Common myeloid progenitor, CD34-positive (primary cell): ENCODE results near the gene MDM2.
"Not testable (repeated sequence)": the region's sequence is repeated elsewhere in the genome, so short reads cannot be mapped to it uniquely, and the experiment has no call there.

Source experiments
- CTCF ChIA-PET: fragments of 350-600 bp; sonication (Branson Sonifier 250); formaldehyde crosslinking; loops from one replicate; lab custom pipeline; 2021; ENCODE audit warnings: antibody characterized with exemption; lab: Charles Lee
- POLR2A ChIA-PET: fragments of 350-600 bp; sonication (Branson Sonifier 250); formaldehyde crosslinking; loops from one replicate; lab custom pipeline; 2021; ENCODE audit warnings: antibody characterized with exemption; lab: Charles Lee
- DNase-seq, 3 donors: peaks; one replicate each; pipeline versions ENCODE4 v3.0.0 to v3.0.0-alpha.2; 2013
- H3K27ac ChIP-seq, 2 experiments: 1 replicate in 1 of 2; 2 replicates in 1 of 2; pipeline ENCODE4 v1.7.0; 2013; ENCODE audit warnings: inconsistent platforms in 2 of 2, low read length in 2 of 2, mild to moderate bottlenecking in 2 of 2, low read depth in 1 of 2, moderate library complexity in 1 of 2; ENCODE audit not compliant: severe bottlenecking in 2 of 2, insufficient read depth in 1 of 2, poor library complexity in 1 of 2
- H3K27me3 ChIP-seq, 5 experiments: replicated peaks in 2 of 5; 1 replicate in 3 of 5; 2 replicates in 2 of 5; pipeline versions ENCODE4 v1.6.1 to v1.7.0; 2013; ENCODE audit warnings: low read length in 4 of 5, mild to moderate bottlenecking in 2 of 5, moderate library complexity in 2 of 5, inconsistent platforms in 1 of 5; ENCODE audit not compliant: insufficient read depth in 5 of 5, control insufficient read depth in 4 of 5
- H3K36me3 ChIP-seq, 4 experiments: 1 replicate in 2 of 4; 2 replicates in 2 of 4; pipeline versions ENCODE4 v1.6.1 to v1.7.0; 2013; ENCODE audit warnings: low read length in 3 of 4, control low read depth in 1 of 4, mild to moderate bottlenecking in 1 of 4; ENCODE audit not compliant: control insufficient read depth in 4 of 4, insufficient read depth in 4 of 4
- H3K4me1 ChIP-seq, 4 experiments: 1 replicate in 3 of 4; 2 replicates in 1 of 4; pipeline versions ENCODE4 v1.6.1 to v1.7.1; 2013; ENCODE audit warnings: low read length in 3 of 4, mild to moderate bottlenecking in 3 of 4, control low read depth in 1 of 4, inconsistent platforms in 1 of 4, moderate library complexity in 1 of 4; ENCODE audit not compliant: control insufficient read depth in 4 of 4, insufficient read depth in 4 of 4; ENCODE audit errors: control extremely low read depth in 1 of 4
- H3K4me3 ChIP-seq, 7 experiments: 1 replicate in 4 of 7; 2 replicates in 3 of 7; pipeline versions ENCODE4 v1.5.1 to v1.7.0; 2013; ENCODE audit warnings: mild to moderate bottlenecking in 7 of 7, low read length in 6 of 7, moderate library complexity in 6 of 7, inconsistent platforms in 2 of 7, low read depth in 2 of 7, control low read depth in 1 of 7; ENCODE audit not compliant: insufficient read depth in 4 of 7, control insufficient read depth in 1 of 7; ENCODE audit errors: extremely low read depth in 1 of 7
- H3K9me3 ChIP-seq, 5 experiments: 1 replicate in 4 of 5; 2 replicates in 1 of 5; pipeline versions ENCODE4 v1.6.1 to v1.7.1; 2013; ENCODE audit warnings: low read length in 4 of 5, mild to moderate bottlenecking in 2 of 5, inconsistent platforms in 1 of 5, low read depth in 1 of 5, moderate library complexity in 1 of 5; ENCODE audit not compliant: control insufficient read depth in 4 of 5, insufficient read depth in 2 of 5; ENCODE audit errors: control extremely low read depth in 1 of 5
- WGBS: methylation state at CpG from one replicate; pipeline ENCODE4 v1.1.5; 2013; ENCODE audit not compliant: insufficient coverage; 5-methylcytosine and 5-hydroxymethylcytosine counted together

Gene MDM2

GRCh38 chr12:68804657-68805591 lies 3.1 kb upstream of the MDM2 start:
- no peak for DNase-seq
- WGBS, result 99% methylated on average over 26 of the region's 32 CpGs
- Histone ChIP-seq H3K4me3 (no peak overlapping the region), H3K9me3 (no peaks in the 10 kb centered on the region), H3K27me3 (no peaks in the 10 kb centered on the region), H3K36me3 (peaks cover 0 to 5% (median 1%) of the 10 kb centered on the region in 4 experiments), H3K27ac (no peak overlapping the region), H3K4me1 (peaks cover 8 to 14% (median 11%) of the 10 kb centered on the region in 4 experiments)
- CTCF ChIA-PET, result no interaction called here
- POLR2A ChIA-PET, result no interaction called here

- 96% methylated on average over 5 of the region's 7 CpGs for WGBS
- POLR2A ChIA-PET, result no interaction called here
- CTCF ChIA-PET, result no interaction called here
Measured at GRCh38 chr12:68805592-68806120, 2.3 kb upstream of the MDM2 start.

GRCh38 chr12:68806488-68807237 lies 1.3 kb upstream of the MDM2 start:
- Histone ChIP-seq H3K27ac (peak overlapping the region in 1 of 2 experiments; percentile 93), H3K27me3 (no peaks in the 10 kb centered on the region), H3K4me1 (peaks cover 8 to 14% (median 11%) of the 10 kb centered on the region in 4 experiments), H3K36me3 (peaks cover 0 to 9% (median 3%) of the 10 kb centered on the region in 4 experiments), H3K4me3 (peak overlapping the region in 5 of 7 experiments; percentile 79 to 95 (median 85)), H3K9me3 (no peaks in the 10 kb centered on the region)
- 17% methylated on average over 1 of the region's 18 CpGs for WGBS
- DNase-seq, result peak in 2 of 3 donors; percentile 22 to 30
- ChIA-PET CTCF (interaction anchor here (0.8 to 1.7 kb wide), 2 partner anchors 9 to 13 kb away, joined by 3 to 7 read pairs; no protein-coding TSS in a partner anchor), POLR2A (interaction anchor here (0.8 kb wide), 1 partner anchor 60 kb away, joined by 6 read pairs; the partner anchor contains the start of gene SLC35E3)

More at GRCh38 chr12:68805592-68806120, 2.3 kb upstream of the MDM2 start:
- H3K4me1 ChIP-seq, result peaks cover 8 to 14% (median 11%) of the 10 kb centered on the region in 4 experiments
- no peak for DNase-seq
- H3K9me3 ChIP-seq, result no peaks in the 10 kb centered on the region
- peaks cover 0 to 7% (median 2%) of the 10 kb centered on the region in 4 experiments for H3K36me3 ChIP-seq
- no peak overlapping the region for H3K27ac ChIP-seq
- no peak overlapping the region for H3K4me3 ChIP-seq
- H3K27me3 ChIP-seq, result no peaks in the 10 kb centered on the region

GRCh38 chr12:68807274-68807575 lies 752 bp upstream of the MDM2 start:
- CTCF ChIA-PET, result interaction anchor here (0.6 to 1.7 kb wide), 7 partner anchors 9 to 835 kb away, joined by 3 to 8 read pairs (median 3); partner anchors contain the start of gene SLC35E3
- POLR2A ChIA-PET, result interaction anchor here (0.6 to 0.8 kb wide), 2 partner anchors 61 to 523 kb away, joined by 3 to 6 read pairs; partner anchors contain the start of gene SLC35E3

GRCh38 chr12:68808388-68809189 lies 612 bp downstream of the MDM2 start:
- 0% methylated on average over 41 of the region's 61 CpGs for WGBS
- Histone ChIP-seq H3K36me3 (peaks cover 0 to 19% (median 12%) of the 10 kb centered on the region in 4 experiments), H3K27ac (peak overlapping the region; percentile 83 to 93), H3K27me3 (no peaks in the 10 kb centered on the region), H3K4me3 (peak overlapping the region; percentile 79 to 95 (median 81)), H3K9me3 (no peaks in the 10 kb centered on the region), H3K4me1 (peaks cover 8 to 14% (median 11%) of the 10 kb centered on the region in 4 experiments)
- ChIA-PET POLR2A (no interaction called here), CTCF (interaction anchor here (0.8 to 1.5 kb wide), 6 partner anchors 8 to 62 kb away, joined by 3 to 9 read pairs (median 5); partner anchors contain the start of gene SLC35E3)
- peak; percentile 38 to 75 (median 62) for DNase-seq

More at GRCh38 chr12:68807274-68807575, 752 bp upstream of the MDM2 start:
- 34% methylated on average over 8 of the region's 10 CpGs for WGBS
- not testable (repeated sequence) for H3K36me3 ChIP-seq, DNase-seq, H3K9me3 ChIP-seq, H3K27me3 ChIP-seq
- peaks cover 8 to 14% (median 11%) of the 10 kb centered on the region in 4 experiments for H3K4me1 ChIP-seq
- H3K4me3 ChIP-seq, result peak overlapping the region; percentile 31 to 95 (median 84)
- H3K27ac ChIP-seq, result peak overlapping the region; percentile 73 to 93
